HepG2 (cell line): ENCODE results near the gene MYH7. TPM values are rescaled to one million over a fixed set of nuclear protein-coding genes. Genes with fewer than 3 reads are reported as not detected.

Experiments used
- ARHGAP35 ChIP-seq: sonication (generic); formaldehyde crosslinking; IDR thresholded peaks from 2 replicates; pipeline ENCODE4 v1.9.0; 2022; ENCODE audit warnings: mild to moderate bottlenecking, inconsistent platforms, moderate library complexity, missing genetic modification reagents, borderline replicate concordance
- ARID3A ChIP-seq: IDR thresholded peaks from 2 replicates; pipeline ENCODE4 v1.6.1; 2012; ENCODE audit warnings: low read depth, low read length, improper control_type of control experiment
- BRCA1 ChIP-seq: sonication (generic); formaldehyde crosslinking; IDR thresholded peaks from 2 replicates; pipeline ENCODE4 v1.4.0; 2020; ENCODE audit warnings: missing genetic modification reagents
- CC2D1A ChIP-seq: sonication (generic); formaldehyde crosslinking; IDR thresholded peaks from 2 replicates; pipeline ENCODE4 v1.8.1; 2023; ENCODE audit warnings: mild to moderate bottlenecking, missing genetic modification reagents
- ELF4 ChIP-seq: sonication (generic); formaldehyde crosslinking; IDR thresholded peaks from 2 replicates; pipeline ENCODE4 v1.5.0; 2020; ENCODE audit warnings: missing genetic modification reagents, mild to moderate bottlenecking, moderate library complexity, borderline replicate concordance
- IKZF1 ChIP-seq: fragments of 450-650 bp; IDR thresholded peaks from 2 replicates; pipeline ENCODE4 v1.7.1; 2016
- KAT8 ChIP-seq: IDR thresholded peaks from 2 replicates; pipeline ENCODE4 v1.6.1; 2016; ENCODE audit warnings: missing genetic modification reagents, missing compliant biosample characterization
- KDM6A ChIP-seq: IDR thresholded peaks from 2 replicates; pipeline ENCODE4 v1.6.1; 2016; ENCODE audit warnings: low read depth
- NFKB2 ChIP-seq: sonication (generic); formaldehyde crosslinking; IDR thresholded peaks from 2 replicates; pipeline ENCODE4 v1.4.0; 2020; ENCODE audit warnings: missing genetic modification reagents, borderline replicate concordance
- PBX3 ChIP-seq: sonication (generic); formaldehyde crosslinking; IDR thresholded peaks from 2 replicates; pipeline ENCODE4 v1.8.1; 2023; ENCODE audit warnings: missing genetic modification reagents, inconsistent platforms, borderline replicate concordance
- PCBP1 ChIP-seq: fragments of 200-400 bp; formaldehyde crosslinking; IDR thresholded peaks from 2 replicates; pipeline ENCODE4 v1.6.1; 2017; ENCODE audit warnings: mild to moderate bottlenecking, low read depth, low read length, borderline replicate concordance
- SALL2 ChIP-seq: sonication (generic); formaldehyde crosslinking; IDR thresholded peaks from 2 replicates; pipeline ENCODE4 v1.8.1; 2023; ENCODE audit warnings: mild to moderate bottlenecking, missing genetic modification reagents, inconsistent platforms
- TCF12 ChIP-seq, 2 experiments: fragments of 450-650 bp in 1 of 2; sonication (generic) in 1 of 2; formaldehyde crosslinking in 1 of 2; IDR thresholded peaks; 2 replicates each; pipeline versions ENCODE4 v1.6.1 to v1.8.0; 2017 to 2022; ENCODE audit warnings: antibody characterized with exemption in 1 of 2, mild to moderate bottlenecking in 1 of 2, missing genetic modification reagents in 1 of 2, moderate library complexity in 1 of 2
- TMF1 ChIP-seq: sonication (generic); formaldehyde crosslinking; IDR thresholded peaks from 2 replicates; pipeline ENCODE4 v1.8.1; 2022; ENCODE audit warnings: low read depth, missing genetic modification reagents
- USF2 ChIP-seq, 2 experiments: sonication (generic) in 1 of 2; formaldehyde crosslinking in 1 of 2; IDR thresholded peaks; 2 replicates each; pipeline versions ENCODE4 v1.5.1 to v1.6.1; 2011 to 2020; ENCODE audit warnings: borderline replicate concordance in 1 of 2, low read depth in 1 of 2, low read length in 1 of 2, mild to moderate bottlenecking in 1 of 2, missing genetic modification reagents in 1 of 2, moderate library complexity in 1 of 2
- ZNF431 ChIP-seq: sonication (generic); formaldehyde crosslinking; IDR thresholded peaks from 2 replicates; pipeline ENCODE4 v1.9.0; 2022; ENCODE audit warnings: missing genetic modification reagents, low read depth, mild to moderate bottlenecking, borderline replicate concordance
- ZNF496 ChIP-seq: sonication (generic); formaldehyde crosslinking; IDR thresholded peaks from 2 replicates; pipeline ENCODE4 v1.8.1; 2023; ENCODE audit warnings: mild to moderate bottlenecking, moderate library complexity, missing genetic modification reagents; ENCODE audit not compliant: insufficient replicate concordance
- ZNF567 ChIP-seq: sonication (generic); formaldehyde crosslinking; IDR thresholded peaks from 2 replicates; pipeline ENCODE4 v1.8.1; 2023; ENCODE audit warnings: mild to moderate bottlenecking, missing genetic modification reagents, borderline replicate concordance
- ZNF660 ChIP-seq: sonication (generic); formaldehyde crosslinking; IDR thresholded peaks from 2 replicates; pipeline ENCODE4 v1.5.1; 2020; ENCODE audit warnings: mild to moderate bottlenecking, low read depth, missing genetic modification reagents, borderline replicate concordance
- ZNF768 ChIP-seq: sonication (generic); formaldehyde crosslinking; IDR thresholded peaks from 2 replicates; pipeline ENCODE4 v1.4.0; 2020; ENCODE audit warnings: missing genetic modification reagents
- ZNF839 ChIP-seq: sonication (generic); formaldehyde crosslinking; IDR thresholded peaks from 2 replicates; pipeline ENCODE4 v1.4.0; 2020; ENCODE audit warnings: missing genetic modification reagents, mild to moderate bottlenecking, borderline replicate concordance
- polyA plus RNA-seq, 8 experiments: library from polyadenylated mRNA; depleted of rRNA in 3 of 8; stranded (reverse) in 7 of 8; unstranded in 1 of 8; fragments of >200 nt; fragmentation: Illumina TruSeq in 4 of 8; extraction: Trizol in 4 of 8; gene quantifications; 2 replicates each; pipeline versions ENCODE4 v1.2.1 to v1.2.3, GENCODE V29; 2011 to 2016; ENCODE audit warnings: low read depth in 4 of 8, missing spikeins in 1 of 8, mixed read lengths in 1 of 8; ENCODE audit not compliant: insufficient read depth in 1 of 8
- total RNA-seq, 5 experiments: library from RNA; depleted of rRNA; stranded (reverse); fragments of >200 nt; fragmentation: Illumina TruSeq; extraction: Trizol; gene quantifications; 2 replicates each; pipeline ENCODE4 v1.2.3, GENCODE V29; 2016; ENCODE audit warnings: low read depth in 1 of 5
- TF ChIP-seq, protein P1 (sequence below): conservative IDR thresholded peaks from 2 replicates; pipeline ENCODE4 v1.6.1; 2018; ENCODE audit warnings: missing genetic modification reagents
- TF ChIP-seq, protein P2 (sequence below): sonication (generic); formaldehyde crosslinking; conservative IDR thresholded peaks from 2 replicates; pipeline ENCODE4 v1.4.0; 2020; ENCODE audit warnings: missing genetic modification reagents

The MYH7 gene
- total and polyA plus RNA-seq, 2 of the 13 experiments (the other 11 are each of a cell fraction or from before 2014, with no cell fraction given): 0.04 TPM; not detected in 1

- no peak for TF ChIP-seq USF2 (IDR thresholded peaks at IDR 0.05; ENCODE audit: low read depth, low read length)
- TF ChIP-seq USF2 (CRISPR knock-in tag; IDR thresholded peaks at IDR 0.05; ENCODE audit: borderline replicate concordance): no peak
- no peak for TF ChIP-seq ZNF431
- TF ChIP-seq NFKB2 (CRISPR knock-in tag): no peak
- TF ChIP-seq PBX3 (CRISPR knock-in tag): no peak
- TF ChIP-seq, protein P1, sequence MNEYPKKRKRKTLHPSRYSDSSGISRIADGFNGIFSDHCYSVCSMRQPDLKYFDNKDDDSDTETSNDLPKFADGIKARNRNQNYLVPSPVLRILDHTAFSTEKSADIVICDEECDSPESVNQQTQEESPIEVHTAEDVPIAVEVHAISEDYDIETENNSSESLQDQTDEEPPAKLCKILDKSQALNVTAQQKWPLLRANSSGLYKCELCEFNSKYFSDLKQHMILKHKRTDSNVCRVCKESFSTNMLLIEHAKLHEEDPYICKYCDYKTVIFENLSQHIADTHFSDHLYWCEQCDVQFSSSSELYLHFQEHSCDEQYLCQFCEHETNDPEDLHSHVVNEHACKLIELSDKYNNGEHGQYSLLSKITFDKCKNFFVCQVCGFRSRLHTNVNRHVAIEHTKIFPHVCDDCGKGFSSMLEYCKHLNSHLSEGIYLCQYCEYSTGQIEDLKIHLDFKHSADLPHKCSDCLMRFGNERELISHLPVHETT (CRISPR knock-in tag): no peak
- TF ChIP-seq ELF4 (CRISPR knock-in tag): 0 out of 2 replicates have a peak, but pooled peaks have one; percentile 52
- TF ChIP-seq, protein P2, sequence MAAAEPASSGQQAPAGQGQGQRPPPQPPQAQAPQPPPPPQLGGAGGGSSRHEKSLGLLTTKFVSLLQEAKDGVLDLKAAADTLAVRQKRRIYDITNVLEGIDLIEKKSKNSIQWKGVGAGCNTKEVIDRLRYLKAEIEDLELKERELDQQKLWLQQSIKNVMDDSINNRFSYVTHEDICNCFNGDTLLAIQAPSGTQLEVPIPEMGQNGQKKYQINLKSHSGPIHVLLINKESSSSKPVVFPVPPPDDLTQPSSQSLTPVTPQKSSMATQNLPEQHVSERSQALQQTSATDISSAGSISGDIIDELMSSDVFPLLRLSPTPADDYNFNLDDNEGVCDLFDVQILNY: no peak
- no peak for TF ChIP-seq CC2D1A (CRISPR knock-in tag)
- TF ChIP-seq ARHGAP35 (CRISPR knock-in tag): no peak
- TF ChIP-seq SALL2: no peak
- TF ChIP-seq KDM6A: no peak
- TF ChIP-seq ZNF839 (CRISPR knock-in tag): no peak
- TF ChIP-seq KAT8 (CRISPR knock-in tag): peak; percentile 41; the same call in 1 of the 2 replicates
- TF ChIP-seq PCBP1: no peak
- TF ChIP-seq ARID3A: no peak
- no peak for TF ChIP-seq ZNF768 (CRISPR knock-in tag)
- TF ChIP-seq ZNF496: no peak
- TF ChIP-seq IKZF1: no peak
- no peak for TF ChIP-seq TMF1
- no peak for TF ChIP-seq BRCA1 (CRISPR knock-in tag)
- TF ChIP-seq TCF12 (IDR thresholded peaks at IDR 0.05): no peak
- TF ChIP-seq TCF12 (CRISPR knock-in tag; IDR thresholded peaks at IDR 0.05): no peak
- TF ChIP-seq ZNF660 (CRISPR knock-in tag): no peak
- no peak for TF ChIP-seq ZNF567 (CRISPR knock-in tag)
Measured at GRCh38 chr14:23454445-23454856, 19.0 kb upstream of the MYH7 start (continued).
